Stimulated activated CD4-positive, alpha-beta T cell treated with anti-CD3 and anti-CD28 coated beads, Interleukin-1b, Interleukin-23, amount 100 ng/mL, for 24 hours (primary cell): Measurements from ENCODE around the gene PDHX.

Experiments
- DNase-seq, 4 experiments: peaks; one replicate each; pipeline ENCODE4 v3.0.0-alpha.2; 2020; ENCODE audit warnings: low read depth in 4 of 4, low spot score in 1 of 4

PDHX gene

DNA sequence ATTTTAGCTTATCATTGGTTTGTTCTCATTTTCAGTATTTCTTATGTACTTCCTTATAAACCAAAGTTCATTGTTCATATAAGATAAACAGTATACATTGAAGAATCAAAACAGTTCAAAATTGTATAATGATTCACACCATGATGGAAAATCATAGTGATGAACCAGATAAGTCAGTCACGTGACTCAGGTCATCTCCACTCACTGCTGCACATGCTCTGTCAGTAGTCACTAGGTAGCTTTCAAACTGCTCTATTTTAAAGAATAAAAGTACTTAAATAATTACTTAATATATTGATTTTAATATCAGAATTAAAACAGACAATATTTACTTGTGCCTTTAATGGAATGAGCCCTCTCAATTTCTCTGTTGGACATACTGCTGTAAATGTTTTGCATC, 37.5 kb downstream of the PDHX start:
- DNase-seq = no peak

DNA sequence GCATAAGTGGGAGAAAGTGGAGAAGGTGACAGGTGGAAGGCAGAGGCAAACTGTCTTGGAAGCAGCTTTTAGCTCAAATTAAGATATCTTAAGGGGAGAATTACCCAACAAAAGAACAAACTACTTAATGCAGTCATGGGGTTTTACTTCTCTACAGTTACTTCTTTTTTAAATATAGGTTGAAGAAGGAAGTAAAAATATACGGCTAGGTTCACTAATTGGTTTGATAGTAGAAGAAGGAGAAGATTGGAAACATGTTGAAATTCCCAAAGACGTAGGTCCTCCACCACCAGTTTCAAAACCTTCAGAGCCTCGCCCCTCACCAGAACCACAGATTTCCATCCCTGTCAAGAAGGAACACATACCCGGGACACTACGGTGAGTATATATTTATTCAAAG, 40.8 kb downstream of the PDHX start:
- no peak for DNase-seq

DNA sequence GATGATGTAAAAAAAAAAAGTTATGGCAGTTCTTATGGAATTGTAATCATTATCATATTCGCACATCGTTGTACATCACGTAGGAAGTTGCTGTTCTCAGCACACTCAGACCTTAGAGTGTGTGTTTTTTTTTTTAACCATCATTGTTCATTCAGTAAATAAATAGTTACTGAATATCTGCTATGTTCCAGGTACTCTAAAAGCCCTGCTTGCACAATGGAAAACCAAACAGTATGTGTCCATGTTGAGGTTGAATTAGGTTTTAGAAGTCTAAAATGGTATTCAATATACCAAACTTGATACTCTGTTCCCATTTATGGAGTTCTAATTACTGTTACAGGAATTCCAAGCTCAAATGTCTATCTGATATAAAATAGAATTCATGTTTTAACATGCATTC, 41.2 kb downstream of the PDHX start:
- DNase-seq = no peak

DNA sequence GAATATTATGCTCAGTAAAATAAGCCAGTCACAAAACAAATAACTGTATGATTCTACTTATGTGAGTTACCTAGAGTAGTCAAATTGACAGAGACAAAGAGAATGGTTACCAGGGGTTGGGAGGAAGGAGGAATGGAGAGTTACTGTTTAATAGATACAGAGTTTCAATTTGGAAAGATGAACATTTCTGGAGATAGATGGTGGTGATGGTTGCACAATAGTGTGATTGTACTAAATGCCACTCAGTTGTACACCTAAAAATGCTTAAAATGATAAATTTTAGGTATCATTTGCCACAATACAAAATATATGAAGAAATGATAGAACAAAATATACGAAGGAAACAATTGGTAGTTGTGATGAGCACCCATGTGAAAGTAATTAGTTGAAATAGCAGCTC, 43.4 kb downstream of the PDHX start:
- DNase-seq = no peak

DNA sequence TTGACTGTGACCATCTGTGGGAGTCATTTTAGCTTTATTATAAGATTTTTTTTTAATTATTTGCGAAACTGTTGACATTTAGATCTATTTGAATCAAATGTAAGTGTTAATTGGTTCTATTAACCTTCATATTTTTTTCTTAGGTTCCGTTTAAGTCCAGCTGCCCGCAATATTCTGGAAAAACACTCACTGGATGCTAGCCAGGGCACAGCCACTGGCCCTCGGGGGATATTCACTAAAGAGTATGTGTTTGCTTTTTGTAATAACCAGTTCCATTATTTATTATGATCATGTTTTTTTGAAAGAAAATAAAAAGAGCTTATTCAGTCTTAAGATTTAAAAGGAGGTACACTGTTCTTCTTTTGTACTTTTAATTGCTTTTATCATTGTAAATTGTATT, 43.9 kb downstream of the PDHX start:
- DNase-seq = no peak

DNA sequence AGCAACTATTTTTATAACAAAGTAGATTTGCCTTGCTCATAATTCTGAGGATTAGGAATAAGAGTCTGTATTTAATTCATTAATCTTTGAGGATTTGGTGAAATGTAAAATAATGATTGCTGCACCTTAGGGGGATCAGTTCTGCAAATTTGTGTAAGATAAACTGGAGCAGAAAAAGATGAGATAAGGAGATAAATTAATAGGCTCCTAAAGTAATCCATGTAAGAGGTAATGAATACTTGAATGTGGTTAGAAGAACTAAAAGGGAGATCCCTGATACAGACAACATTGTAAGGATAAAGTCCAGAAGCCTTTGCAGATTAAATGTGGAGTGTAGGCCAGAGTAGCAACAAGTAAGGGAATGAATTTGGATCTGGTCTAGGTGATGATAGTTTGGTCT, 45.6 kb downstream of the PDHX start:
- no peak for DNase-seq

DNA sequence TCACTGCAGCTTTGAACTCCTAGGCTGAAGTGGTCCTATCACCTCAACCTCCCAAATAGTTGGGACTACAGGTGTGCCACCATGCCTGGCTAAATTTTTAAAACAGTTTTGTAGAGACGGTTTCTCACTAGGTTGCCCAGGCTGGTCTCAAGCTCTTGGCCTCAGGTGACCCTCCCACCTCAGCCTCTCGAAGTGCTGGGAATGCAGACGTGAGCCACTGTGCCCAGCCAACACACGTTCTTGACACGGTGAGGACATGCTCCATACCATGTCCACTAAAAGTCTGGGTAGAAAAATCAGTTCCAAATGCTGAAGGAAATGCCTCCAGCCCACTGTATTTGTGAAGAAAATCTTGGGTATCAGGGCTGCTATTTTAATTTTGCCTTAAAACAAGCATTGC, 46.9 kb downstream of the PDHX start:
- DNase-seq = no peak

DNA sequence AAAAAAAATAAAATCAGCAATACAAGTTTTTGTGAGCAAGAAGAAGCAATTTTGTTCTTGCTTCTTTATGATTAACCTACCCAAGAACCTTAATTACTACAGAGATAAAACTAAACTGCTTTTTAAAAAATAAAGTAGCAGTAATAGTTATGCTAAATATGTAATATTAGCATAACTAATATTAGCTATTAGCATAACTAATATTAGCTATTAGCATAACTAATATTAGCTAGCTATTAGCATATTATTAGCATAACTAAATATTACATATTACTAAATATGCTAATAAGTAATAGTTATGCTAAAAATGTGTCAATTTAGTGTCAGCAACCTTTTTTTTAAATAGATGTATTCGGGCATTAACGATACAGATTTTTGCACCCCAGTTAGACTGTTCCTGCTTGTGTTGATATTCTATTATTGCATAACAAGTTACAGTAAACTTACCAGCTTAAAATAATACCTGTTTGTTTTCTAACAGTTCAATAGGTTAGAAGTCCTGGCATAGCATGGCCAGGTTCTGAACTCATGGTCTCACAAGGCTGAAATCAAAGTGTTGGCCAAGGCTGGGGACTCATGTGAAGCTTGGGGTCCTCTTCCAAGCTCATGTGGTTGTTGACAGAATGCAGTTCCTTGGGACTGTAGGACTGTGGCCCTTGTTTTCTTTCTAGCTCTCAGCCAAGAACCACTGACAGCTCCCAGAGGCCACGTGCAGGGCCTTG, 48.4 kb downstream of the PDHX start:
- no peak for DNase-seq

DNA sequence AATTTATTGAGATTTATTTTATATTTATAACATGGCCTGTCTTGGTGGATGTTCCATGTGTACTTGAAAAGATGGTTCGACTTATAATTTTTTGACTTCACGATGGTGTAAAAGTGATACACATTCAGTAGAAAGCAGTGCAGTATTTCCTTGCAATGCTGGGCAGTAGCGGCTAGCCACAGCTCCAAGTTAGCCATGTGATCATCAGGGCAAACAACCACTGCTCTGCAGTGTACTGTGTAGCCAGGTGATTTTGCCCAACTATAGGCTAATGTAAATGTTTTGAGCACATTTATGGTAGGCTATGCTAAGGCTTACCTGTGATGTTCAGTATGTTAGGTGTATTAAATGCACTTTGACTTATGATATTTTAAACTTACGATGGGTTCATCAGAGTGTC, 52.4 kb downstream of the PDHX start:
- no peak for DNase-seq

DNA sequence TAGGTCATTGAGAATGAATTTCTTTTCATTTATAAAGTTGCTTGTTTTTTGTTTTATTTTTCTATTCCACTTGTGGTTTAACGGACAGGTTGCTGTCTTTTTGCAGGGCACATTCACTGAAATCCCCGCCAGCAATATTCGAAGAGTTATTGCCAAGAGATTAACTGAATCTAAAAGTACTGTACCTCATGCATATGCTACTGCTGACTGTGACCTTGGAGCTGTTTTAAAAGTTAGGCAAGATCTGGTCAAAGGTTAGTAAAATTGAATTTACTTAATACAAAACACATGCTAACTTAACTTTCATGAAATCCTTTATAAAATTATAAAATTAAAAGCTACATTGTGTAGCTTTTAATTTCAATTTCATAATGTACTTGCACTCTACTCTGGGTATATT, 53.6 kb downstream of the PDHX start:
- no peak for DNase-seq

DNA sequence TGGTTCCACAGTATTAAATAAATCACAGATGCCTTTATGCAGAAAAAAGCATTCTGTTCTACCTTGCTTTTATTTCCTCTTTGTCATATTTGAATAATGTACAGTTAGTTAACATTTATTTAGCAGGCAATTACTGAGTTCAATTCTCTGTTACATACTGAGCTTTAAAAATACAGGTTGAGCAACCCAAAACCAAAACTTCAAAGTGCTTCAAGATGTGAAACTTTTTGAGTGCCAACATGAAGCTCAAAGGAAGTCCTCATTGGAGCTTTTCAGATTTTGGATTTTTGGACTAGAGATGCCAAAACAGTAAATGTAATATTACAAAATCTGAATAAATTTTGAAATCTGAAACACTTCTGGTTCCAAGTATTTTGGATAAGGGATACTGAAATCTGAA, 54.1 kb downstream of the PDHX start:
- DNase-seq = no peak

DNA sequence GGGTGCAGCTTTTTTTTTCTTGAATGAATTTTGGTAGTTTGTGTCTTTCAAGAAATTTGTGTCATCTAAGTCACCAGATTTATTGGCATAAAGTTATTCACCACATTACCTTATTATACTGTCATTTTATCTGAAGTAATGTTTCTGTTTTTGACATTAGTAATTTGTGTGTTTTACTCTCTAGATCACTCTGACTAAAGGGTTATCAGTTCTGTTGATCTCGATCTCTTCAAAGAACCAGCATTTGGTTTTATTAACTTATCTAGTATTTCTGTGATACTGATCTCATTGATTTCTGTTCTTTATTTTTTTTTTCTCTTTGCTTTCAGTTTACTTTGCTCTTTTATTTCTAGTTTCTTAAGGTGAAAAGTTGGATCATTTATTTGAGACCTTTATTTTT, 55.5 kb downstream of the PDHX start:
- DNase-seq = no peak

DNA sequence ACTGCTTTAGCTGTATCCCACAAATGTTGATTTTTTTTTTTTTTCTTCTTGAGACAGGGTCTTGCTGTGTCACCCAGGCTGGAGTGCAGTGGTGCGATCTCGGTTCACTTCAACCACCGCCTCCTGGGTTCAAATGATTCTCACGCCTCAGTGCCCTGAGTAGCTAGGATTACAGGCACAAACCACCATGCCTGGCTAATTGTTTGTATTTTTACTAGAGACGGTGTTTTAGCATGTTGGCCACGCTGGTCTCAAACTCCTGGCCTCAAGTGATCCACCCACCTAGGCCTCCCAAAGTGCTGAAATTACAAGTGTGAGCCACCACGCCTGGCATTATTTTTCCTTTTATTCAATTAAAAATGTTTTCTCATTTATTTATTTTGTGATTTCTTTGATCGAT, 55.9 kb downstream of the PDHX start:
- DNase-seq = no peak

DNA sequence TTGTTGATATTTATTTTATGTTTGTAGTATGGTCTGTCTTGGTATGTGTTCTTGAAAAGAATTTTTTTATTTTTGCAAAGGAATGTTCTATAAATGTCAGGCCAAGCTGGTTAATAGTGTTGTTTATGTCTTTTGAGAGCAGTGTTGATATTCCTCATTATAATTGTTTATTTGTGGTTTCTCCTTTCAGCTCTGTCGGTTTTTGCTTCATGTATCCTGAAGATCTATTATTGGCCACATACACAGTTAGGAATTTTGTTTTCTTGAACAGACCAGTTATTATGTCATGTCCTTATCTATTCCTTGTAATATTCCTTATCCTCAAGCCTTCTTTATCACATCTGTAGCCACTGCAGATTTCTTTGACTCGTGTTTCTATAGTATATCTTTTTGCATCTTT, 56.5 kb downstream of the PDHX start:
- DNase-seq = no peak

DNA sequence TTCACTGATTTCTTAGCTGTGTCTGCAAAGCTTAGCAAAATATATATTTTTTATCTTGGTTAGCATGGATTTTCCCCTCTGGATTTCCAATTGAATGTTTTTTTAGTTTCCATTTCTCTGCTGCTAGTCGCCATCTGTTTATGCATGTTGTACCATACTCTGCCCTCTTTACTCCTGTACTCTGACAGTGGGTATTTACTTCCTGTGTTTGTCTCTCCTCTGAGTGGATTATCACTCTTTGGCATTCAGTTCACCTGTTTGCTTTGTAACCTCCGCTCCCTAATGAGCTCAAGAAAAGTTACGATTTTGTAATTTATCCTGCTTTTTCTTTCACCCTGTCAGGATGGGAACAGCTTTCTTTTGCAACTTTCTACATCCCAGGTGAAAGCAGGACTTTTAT, 59.1 kb downstream of the PDHX start:
- no peak for DNase-seq

DNA sequence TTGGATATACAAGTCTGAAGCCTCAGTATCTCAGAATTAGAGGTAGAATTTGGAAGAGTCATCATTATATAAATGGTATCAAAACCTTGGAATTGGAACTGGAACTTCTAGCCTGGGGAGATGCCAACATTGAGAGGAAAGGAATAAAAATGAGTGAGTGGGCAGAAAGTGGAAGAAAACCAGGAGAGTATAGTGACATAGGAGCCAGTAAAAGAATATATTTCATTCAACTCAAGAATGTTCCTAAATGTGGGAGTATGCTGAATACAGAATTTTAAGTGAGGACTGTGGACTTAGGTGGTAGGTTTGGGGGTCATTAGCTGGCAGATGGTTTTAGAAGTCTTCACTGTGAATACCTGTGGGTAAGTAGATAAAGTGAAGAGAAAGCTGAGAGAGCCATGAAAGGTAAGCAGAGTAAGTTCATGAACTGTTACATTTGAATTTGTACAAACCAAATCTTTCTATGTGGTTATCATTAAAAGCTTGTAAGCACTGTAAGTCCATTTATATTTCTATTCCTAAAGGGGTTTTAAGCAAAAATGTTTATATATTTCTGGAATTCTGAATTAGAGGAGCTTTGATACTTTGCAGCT, 60.2 kb downstream of the PDHX start:
- DNase-seq = no peak

DNA sequence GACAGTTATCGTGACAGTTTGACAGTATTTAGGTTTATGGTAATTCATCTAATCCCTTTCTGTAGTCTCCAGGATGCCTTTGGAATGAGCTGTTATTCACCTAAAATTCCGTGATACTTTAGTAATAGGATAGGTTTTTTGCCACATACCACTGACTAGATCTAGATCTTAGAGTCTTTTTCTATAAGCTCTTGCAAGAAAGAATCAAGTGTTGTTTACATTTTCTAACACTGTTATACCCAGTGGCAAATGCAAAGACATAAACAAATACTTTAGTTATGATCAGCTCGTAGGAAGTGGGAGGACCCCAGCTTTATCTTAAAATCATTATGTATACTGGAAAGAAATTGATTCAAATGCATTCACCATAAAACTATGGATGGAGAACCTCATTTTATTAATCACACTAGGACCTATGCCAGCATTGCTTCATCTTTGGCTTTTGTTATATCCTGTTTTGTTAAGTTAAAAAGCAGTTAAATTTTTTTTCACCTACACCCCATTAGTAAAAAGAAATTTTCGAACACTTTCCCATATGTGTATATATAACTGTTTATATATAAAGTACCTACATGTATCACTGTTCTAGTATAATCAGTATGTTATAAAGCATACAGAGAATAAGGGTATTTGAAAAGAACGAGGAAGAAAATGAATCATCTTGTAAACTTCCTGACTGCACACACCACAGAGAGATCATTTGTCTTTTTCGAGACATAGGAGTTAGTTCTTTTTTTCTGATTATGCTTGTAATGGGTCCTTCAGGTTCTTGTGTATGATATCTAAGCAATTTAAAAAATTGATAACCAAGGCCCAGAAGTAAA, 60.9 kb downstream of the PDHX start:
- DNase-seq = no peak

DNA sequence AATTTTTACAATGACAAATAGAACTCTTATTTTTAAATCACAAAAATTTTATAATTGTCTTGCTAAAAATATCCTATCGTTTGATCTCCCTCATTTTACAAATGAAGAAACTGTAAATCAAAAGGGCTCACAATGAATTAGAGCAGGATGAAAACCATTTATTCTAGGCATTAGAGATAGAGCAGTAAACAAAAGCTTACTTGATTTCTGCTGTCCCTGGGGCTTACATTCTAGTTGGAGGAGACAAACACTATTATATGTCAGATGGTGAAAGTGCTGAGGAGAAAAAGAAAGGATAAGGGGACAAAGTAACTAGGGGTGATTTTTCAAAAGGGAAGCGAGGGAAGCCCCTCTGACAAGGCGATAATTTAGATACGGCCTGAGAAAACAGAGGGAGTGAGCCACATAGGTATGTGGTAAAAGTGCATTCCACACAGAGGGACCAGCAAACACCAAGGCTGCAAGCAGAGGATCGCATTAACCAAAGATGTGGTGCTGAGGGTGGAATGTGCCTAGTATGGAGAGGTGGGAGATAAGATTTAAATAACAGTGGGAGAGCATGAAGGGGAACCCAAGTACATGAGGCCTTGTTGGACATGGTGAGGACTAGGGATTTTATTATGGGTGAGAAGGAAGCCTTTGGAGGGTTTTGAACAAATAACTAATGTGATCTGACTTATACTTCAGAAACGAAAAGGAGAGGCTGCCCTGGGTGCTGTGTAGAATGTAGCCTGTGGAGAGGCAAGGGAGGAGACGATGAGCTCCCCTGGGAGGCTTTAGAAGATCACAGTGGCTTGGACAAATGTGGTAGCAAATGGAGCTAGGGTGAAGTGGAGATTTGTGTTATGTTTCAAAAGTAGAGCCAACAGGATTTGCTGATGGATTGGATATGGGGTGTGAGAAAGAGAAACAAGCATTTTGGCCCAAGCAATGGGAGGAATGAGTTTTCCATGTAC, 62.1 kb downstream of the PDHX start:
- no peak for DNase-seq

DNA sequence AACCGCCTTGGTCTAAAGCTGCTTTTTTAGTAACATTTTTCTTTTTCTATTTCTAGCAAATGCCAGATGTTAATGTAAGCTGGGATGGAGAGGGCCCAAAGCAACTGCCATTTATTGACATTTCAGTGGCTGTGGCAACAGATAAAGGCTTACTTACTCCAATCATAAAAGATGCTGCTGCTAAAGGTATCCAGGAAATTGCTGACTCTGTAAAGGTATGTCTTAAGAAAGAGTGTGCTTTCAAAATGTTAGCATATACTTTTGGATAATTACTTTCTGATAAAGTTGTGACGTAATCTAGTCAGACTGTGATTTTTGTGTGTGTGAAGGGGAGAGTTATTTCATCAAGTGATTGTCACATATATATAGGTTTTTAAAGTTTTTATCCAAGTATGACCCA, 68.1 kb downstream of the PDHX start:
- DNase-seq = no peak

DNA sequence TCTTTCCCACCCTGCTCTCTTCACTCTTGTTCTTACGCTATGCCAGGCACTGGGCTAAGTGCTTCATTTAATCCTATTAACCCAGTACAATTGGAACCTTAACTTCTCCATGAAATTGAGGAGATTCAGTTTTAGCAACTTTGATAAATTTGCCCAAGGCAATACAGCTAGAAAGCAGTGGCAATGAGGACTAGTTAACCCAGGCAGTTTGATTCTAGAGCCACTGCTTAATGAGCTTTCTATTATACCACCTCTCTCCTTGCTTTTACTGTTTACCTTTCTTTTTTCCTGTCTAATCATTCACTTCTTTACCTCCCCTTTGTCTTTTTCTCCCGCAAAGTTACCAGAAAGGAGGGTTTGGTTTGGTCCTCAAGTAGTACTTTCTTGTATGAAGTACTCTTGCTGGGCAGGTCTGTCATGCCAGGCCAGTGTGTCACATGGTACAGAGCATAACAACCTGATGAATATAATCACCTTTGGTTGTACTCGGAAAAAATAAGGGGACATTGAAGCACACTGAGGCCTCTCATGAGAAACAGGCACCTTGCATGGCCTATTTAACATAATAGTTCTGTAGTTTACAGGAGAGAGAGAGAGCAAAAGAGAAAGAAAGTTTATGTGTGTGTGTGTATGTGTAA, 70.6 kb downstream of the PDHX start:
- DNase-seq = no peak

DNA sequence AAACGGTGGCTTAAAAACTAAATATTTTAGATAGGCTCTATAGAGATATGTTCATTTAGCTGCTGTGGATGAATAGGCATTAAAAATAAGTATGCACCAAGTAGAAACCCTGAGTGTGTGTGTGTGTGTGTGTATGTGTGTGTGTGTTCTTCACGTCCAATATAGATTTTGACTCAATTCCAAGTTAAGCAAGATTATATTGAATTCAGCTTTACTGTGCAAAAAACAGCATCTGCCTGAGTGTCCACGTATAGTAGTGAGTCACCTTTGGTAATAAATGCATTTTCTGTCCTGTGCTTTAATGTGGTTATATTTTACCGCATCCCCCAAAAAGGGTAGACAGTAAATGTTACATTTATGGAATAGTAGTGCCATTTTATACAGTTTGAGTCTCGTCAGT, 71.2 kb downstream of the PDHX start:
- DNase-seq = no peak
